GM12878 (cell line): ENCODE data around the gene BLACAT1.

ENCODE experiments used
- CBFB ChIP-seq: IDR thresholded peaks from 2 replicates; pipeline ENCODE4 v1.6.1; 2016; ENCODE audit warnings: antibody characterized with exemption, low read depth
- EGR1 ChIP-seq, 2 experiments: IDR thresholded peaks; 1 replicate in 1 of 2; 2 replicates in 1 of 2; pipeline ENCODE4 v1.6.1; 2011 to 2012; ENCODE audit warnings: low read depth in 2 of 2, low read length in 2 of 2, borderline replicate concordance in 1 of 2, mild to moderate bottlenecking in 1 of 2, moderate library complexity in 1 of 2
- EP300 ChIP-seq, 2 experiments: fragments of 150-350 bp in 1 of 2; IDR thresholded peaks; 2 replicates each; pipeline ENCODE4 v1.6.1; 2011 to 2012; ENCODE audit warnings: low read depth in 2 of 2, low read length in 2 of 2, borderline replicate concordance in 1 of 2, improper control_type of control experiment in 1 of 2, inconsistent platforms in 1 of 2; ENCODE audit not compliant: control insufficient read depth in 1 of 2
- JUNB ChIP-seq: IDR thresholded peaks from 2 replicates; pipeline ENCODE4 v1.6.1; 2016; ENCODE audit warnings: antibody characterized with exemption, mild to moderate bottlenecking
- MXI1 ChIP-seq: fragments of 150-350 bp; IDR thresholded peaks from 2 replicates; pipeline ENCODE4 v1.6.1; 2011; ENCODE audit warnings: low read depth, mild to moderate bottlenecking, inconsistent platforms, low read length, improper control_type of control experiment
- NBN ChIP-seq: fragments of 450-650 bp; IDR thresholded peaks from 2 replicates; pipeline ENCODE4 v1.6.1; 2016
- POLR2A ChIP-seq: IDR thresholded peaks from 2 replicates; pipeline ENCODE4 v1.6.1; 2011; ENCODE audit warnings: low read depth, mild to moderate bottlenecking, low read length
- RAD21 ChIP-seq: IDR thresholded peaks from 2 replicates; pipeline ENCODE4 v1.6.1; 2011; ENCODE audit warnings: mild to moderate bottlenecking, low read depth, low read length, moderate library complexity; ENCODE audit not compliant: insufficient read depth
- TCF7 ChIP-seq: IDR thresholded peaks from 2 replicates; pipeline ENCODE4 v1.6.1; 2014; ENCODE audit warnings: antibody characterized with exemption, borderline replicate concordance
- YY1 ChIP-seq: IDR thresholded peaks from 2 replicates; pipeline ENCODE4 v1.6.1; 2011; ENCODE audit warnings: low read depth, mild to moderate bottlenecking, low read length
- ZZZ3 ChIP-seq: IDR thresholded peaks from 2 replicates; pipeline ENCODE4 v1.6.1; 2011; ENCODE audit warnings: low read depth; ENCODE audit not compliant: control insufficient read depth, insufficient read length
- TF ChIP-seq, protein P1 (sequence below), 3 experiments: IDR thresholded peaks in 2 of 3; conservative IDR thresholded peaks in 1 of 3; 2 replicates each; pipeline ENCODE4 v1.5.1; 2011; ENCODE audit warnings: low read depth in 3 of 3, low read length in 3 of 3, mild to moderate bottlenecking in 3 of 3, control low read depth in 2 of 3, moderate library complexity in 2 of 3, inconsistent platforms in 1 of 3, mixed read lengths in 1 of 3; ENCODE audit not compliant: control insufficient read depth in 2 of 3, insufficient read depth in 1 of 3; ENCODE audit errors: extremely low read depth in 1 of 3

DNA sequence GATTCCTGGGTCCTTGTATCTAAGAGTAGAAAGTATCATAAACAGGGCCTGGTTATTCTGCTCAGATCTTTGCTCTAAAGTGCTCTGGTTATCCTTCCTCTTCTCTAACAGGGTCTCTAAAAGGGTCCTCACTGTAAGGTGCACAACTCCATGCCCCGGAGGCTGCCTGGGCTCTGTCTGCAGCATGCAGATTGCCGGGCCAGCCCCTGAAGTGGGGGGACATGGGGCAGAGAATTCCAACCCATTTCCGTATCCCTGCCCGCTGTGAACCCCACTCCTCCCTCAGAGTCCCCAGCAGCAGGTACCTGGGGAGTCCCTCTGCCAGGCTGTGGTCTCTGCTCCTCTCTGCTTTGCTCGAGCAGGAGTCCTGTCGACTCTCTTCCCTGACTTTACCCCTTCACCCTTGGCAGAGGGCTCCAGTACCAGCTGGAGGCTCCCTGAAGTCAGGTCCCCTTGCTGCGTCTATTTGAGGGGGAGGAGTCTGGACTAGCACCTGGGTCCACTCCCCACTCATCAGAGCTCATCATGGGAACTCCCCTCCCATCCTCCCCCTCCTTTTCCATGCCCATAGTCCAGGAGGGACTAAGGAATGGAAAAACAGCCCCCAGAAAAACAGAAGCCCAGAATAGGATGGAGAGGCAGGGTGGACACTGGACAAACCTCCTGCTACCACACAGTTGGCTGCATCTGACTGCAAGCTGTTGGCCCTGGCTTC, 12.1 kb downstream of the BLACAT1 start:
- TF ChIP-seq ZZZ3, result no peak
- TF ChIP-seq EP300 (IDR thresholded peaks at IDR 0.05; ENCODE audit: borderline replicate concordance in 1 of 2, control insufficient read depth in 1 of 2, low read depth in 2 of 2, low read length in 2 of 2), result no peak
- TF ChIP-seq, protein P1, sequence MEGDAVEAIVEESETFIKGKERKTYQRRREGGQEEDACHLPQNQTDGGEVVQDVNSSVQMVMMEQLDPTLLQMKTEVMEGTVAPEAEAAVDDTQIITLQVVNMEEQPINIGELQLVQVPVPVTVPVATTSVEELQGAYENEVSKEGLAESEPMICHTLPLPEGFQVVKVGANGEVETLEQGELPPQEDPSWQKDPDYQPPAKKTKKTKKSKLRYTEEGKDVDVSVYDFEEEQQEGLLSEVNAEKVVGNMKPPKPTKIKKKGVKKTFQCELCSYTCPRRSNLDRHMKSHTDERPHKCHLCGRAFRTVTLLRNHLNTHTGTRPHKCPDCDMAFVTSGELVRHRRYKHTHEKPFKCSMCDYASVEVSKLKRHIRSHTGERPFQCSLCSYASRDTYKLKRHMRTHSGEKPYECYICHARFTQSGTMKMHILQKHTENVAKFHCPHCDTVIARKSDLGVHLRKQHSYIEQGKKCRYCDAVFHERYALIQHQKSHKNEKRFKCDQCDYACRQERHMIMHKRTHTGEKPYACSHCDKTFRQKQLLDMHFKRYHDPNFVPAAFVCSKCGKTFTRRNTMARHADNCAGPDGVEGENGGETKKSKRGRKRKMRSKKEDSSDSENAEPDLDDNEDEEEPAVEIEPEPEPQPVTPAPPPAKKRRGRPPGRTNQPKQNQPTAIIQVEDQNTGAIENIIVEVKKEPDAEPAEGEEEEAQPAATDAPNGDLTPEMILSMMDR (IDR thresholded peaks at IDR 0.05 in 2 of 3, conservative IDR thresholded peaks at IDR 0.05 in 1 of 3; ENCODE audit: control insufficient read depth in 2 of 3, extremely low read depth in 1 of 3, insufficient read depth in 1 of 3, low read depth in 3 of 3, low read length in 3 of 3), result no peak
- no peak for TF ChIP-seq JUNB
- no peak for TF ChIP-seq RAD21
- TF ChIP-seq MXI1, result no peak
- no peak for TF ChIP-seq EGR1 (IDR thresholded peaks at IDR 0.05; ENCODE audit: borderline replicate concordance in 1 of 2, low read depth in 2 of 2, low read length in 2 of 2)
- TF ChIP-seq POLR2A, result no peak
- no peak for TF ChIP-seq YY1
- TF ChIP-seq NBN, result no peak
- no peak for TF ChIP-seq CBFB
- TF ChIP-seq TCF7, result no peak
